ENCODE measurements around the gene VPS50.

DNA sequence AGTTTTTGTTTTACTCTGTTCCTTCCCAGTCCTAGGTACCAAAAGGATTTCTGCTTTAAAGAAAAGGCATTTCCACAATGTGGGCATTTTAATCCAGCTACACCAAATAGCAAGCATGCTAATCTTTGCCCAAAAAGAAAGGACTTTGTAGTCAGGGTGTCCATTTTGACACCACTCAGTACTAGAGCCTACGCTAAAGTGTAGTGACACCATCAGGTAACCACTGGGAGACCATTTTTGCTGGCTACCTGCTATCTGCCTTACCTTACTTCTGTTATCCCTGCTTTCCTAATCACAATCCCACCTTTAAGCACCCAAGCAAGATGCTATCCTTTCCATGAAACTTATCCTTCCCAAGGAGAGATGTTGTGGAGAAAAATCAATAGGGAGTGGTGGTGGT, 129.7 kb downstream of the VPS50 start:
- TF ChIP-seq TAF1 (conservative IDR thresholded peaks at IDR 0.05) (no peak), YY1 (IDR thresholded peaks at IDR 0.05) (no peak), HNF4G (IDR thresholded peaks at IDR 0.05) (no peak), RAD21 (IDR thresholded peaks at IDR 0.05) (no peak), GABPA (IDR thresholded peaks at IDR 0.05 in 1 of 2, conservative IDR thresholded peaks at IDR 0.05 in 1 of 2) (no peak), SP1 (IDR thresholded peaks at IDR 0.05) (no peak), EGR1 (IDR thresholded peaks at IDR 0.05; ENCODE audit: low read depth in 2 of 2) (no peak), NR2F2 (IDR thresholded peaks at IDR 0.05) (no peak), FOXA1 (IDR thresholded peaks at IDR 0.05) (no peak), HNF4A (conservative IDR thresholded peaks at IDR 0.05) (no peak)
- TF ChIP-seq, protein P1, sequence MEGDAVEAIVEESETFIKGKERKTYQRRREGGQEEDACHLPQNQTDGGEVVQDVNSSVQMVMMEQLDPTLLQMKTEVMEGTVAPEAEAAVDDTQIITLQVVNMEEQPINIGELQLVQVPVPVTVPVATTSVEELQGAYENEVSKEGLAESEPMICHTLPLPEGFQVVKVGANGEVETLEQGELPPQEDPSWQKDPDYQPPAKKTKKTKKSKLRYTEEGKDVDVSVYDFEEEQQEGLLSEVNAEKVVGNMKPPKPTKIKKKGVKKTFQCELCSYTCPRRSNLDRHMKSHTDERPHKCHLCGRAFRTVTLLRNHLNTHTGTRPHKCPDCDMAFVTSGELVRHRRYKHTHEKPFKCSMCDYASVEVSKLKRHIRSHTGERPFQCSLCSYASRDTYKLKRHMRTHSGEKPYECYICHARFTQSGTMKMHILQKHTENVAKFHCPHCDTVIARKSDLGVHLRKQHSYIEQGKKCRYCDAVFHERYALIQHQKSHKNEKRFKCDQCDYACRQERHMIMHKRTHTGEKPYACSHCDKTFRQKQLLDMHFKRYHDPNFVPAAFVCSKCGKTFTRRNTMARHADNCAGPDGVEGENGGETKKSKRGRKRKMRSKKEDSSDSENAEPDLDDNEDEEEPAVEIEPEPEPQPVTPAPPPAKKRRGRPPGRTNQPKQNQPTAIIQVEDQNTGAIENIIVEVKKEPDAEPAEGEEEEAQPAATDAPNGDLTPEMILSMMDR (IDR thresholded peaks at IDR 0.05; ENCODE audit: low read depth, low read length, missing input control) = no peak
- TF ChIP-seq, protein P2, sequence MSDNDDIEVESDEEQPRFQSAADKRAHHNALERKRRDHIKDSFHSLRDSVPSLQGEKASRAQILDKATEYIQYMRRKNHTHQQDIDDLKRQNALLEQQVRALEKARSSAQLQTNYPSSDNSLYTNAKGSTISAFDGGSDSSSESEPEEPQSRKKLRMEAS (IDR thresholded peaks at IDR 0.05) = no peak
- TF ChIP-seq, protein P3, sequence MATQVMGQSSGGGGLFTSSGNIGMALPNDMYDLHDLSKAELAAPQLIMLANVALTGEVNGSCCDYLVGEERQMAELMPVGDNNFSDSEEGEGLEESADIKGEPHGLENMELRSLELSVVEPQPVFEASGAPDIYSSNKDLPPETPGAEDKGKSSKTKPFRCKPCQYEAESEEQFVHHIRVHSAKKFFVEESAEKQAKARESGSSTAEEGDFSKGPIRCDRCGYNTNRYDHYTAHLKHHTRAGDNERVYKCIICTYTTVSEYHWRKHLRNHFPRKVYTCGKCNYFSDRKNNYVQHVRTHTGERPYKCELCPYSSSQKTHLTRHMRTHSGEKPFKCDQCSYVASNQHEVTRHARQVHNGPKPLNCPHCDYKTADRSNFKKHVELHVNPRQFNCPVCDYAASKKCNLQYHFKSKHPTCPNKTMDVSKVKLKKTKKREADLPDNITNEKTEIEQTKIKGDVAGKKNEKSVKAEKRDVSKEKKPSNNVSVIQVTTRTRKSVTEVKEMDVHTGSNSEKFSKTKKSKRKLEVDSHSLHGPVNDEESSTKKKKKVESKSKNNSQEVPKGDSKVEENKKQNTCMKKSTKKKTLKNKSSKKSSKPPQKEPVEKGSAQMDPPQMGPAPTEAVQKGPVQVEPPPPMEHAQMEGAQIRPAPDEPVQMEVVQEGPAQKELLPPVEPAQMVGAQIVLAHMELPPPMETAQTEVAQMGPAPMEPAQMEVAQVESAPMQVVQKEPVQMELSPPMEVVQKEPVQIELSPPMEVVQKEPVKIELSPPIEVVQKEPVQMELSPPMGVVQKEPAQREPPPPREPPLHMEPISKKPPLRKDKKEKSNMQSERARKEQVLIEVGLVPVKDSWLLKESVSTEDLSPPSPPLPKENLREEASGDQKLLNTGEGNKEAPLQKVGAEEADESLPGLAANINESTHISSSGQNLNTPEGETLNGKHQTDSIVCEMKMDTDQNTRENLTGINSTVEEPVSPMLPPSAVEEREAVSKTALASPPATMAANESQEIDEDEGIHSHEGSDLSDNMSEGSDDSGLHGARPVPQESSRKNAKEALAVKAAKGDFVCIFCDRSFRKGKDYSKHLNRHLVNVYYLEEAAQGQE (IDR thresholded peaks at IDR 0.05) = no peak

Measured in liver (tissue), 3 donors.